Measurements from ENCODE around the gene LMCD1. TPM values are rescaled to one million over a fixed set of nuclear protein-coding genes. Genes with fewer than 3 reads are reported as not detected.

LMCD1 gene
- total RNA-seq, 1 donor from 2014 or later: 26.1 TPM

GRCh38 chr3:8618950-8619349 lies 117.3 kb downstream of the LMCD1 start:
- Mint-ChIP-seq H3K4me3 (ENCODE audit: low read depth) (no peak overlapping the region), H3K9me3 (ENCODE audit: low read depth) (no peaks in the 10 kb centered on the region), H3K27ac (no peak overlapping the region), H3K36me3 (ENCODE audit: insufficient read depth) (no peaks in the 10 kb centered on the region), H3K4me1 (ENCODE audit: low read depth) (peaks cover 7% of the 10 kb centered on the region), H3K27me3 (no peaks in the 10 kb centered on the region)
- no peak for TF ChIP-seq CTCF (IDR thresholded peaks at IDR 0.05; ENCODE audit: unreplicated experiment)
- no peak for DNase-seq (ENCODE audit: low spot score, unreplicated experiment)

- no peak for TF ChIP-seq CTCF (IDR thresholded peaks at IDR 0.05; ENCODE audit: unreplicated experiment)
- no peaks in the 10 kb centered on the region for H3K36me3 Mint-ChIP-seq (ENCODE audit: insufficient read depth)
Measured at GRCh38 chr3:8619548-8619947, 117.9 kb downstream of the LMCD1 start.

GRCh38 chr3:8621141-8621540 lies 119.5 kb downstream of the LMCD1 start:
- no peak overlapping the region for H3K27ac Mint-ChIP-seq
- H3K9me3 Mint-ChIP-seq (ENCODE audit: low read depth): no peaks in the 10 kb centered on the region
- no peak for DNase-seq (ENCODE audit: low spot score, unreplicated experiment)
- no peaks in the 10 kb centered on the region for H3K36me3 Mint-ChIP-seq (ENCODE audit: insufficient read depth)
- no peak overlapping the region for H3K4me3 Mint-ChIP-seq (ENCODE audit: low read depth)
- no peak for TF ChIP-seq CTCF (IDR thresholded peaks at IDR 0.05; ENCODE audit: unreplicated experiment)
- H3K4me1 Mint-ChIP-seq (ENCODE audit: low read depth): peaks cover 7% of the 10 kb centered on the region
- peaks cover 10% of the 10 kb centered on the region for H3K27me3 Mint-ChIP-seq

More at GRCh38 chr3:8619548-8619947, 117.9 kb downstream of the LMCD1 start:
- peaks cover 5% of the 10 kb centered on the region for H3K27me3 Mint-ChIP-seq
- DNase-seq (ENCODE audit: low spot score, unreplicated experiment): no peak
- peaks cover 7% of the 10 kb centered on the region for H3K4me1 Mint-ChIP-seq (ENCODE audit: low read depth)
- no peak overlapping the region for H3K4me3 Mint-ChIP-seq (ENCODE audit: low read depth)
- H3K9me3 Mint-ChIP-seq (ENCODE audit: low read depth): no peaks in the 10 kb centered on the region
- no peak overlapping the region for H3K27ac Mint-ChIP-seq

- no peak overlapping the region for H3K4me3 Mint-ChIP-seq (ENCODE audit: low read depth)
- peaks cover 10% of the 10 kb centered on the region for H3K27me3 Mint-ChIP-seq
- no peak for TF ChIP-seq CTCF (IDR thresholded peaks at IDR 0.05; ENCODE audit: unreplicated experiment)
- no peak overlapping the region for H3K27ac Mint-ChIP-seq
- peaks cover 7% of the 10 kb centered on the region for H3K4me1 Mint-ChIP-seq (ENCODE audit: low read depth)
- no peak for DNase-seq (ENCODE audit: low spot score, unreplicated experiment)
- H3K9me3 Mint-ChIP-seq (ENCODE audit: low read depth): no peaks in the 10 kb centered on the region
- H3K36me3 Mint-ChIP-seq (ENCODE audit: insufficient read depth): no peaks in the 10 kb centered on the region
Measured at GRCh38 chr3:8621872-8622271, 120.2 kb downstream of the LMCD1 start.

- Mint-ChIP-seq H3K4me3 (ENCODE audit: low read depth) (no peak overlapping the region), H3K4me1 (ENCODE audit: low read depth) (peaks cover 7% of the 10 kb centered on the region), H3K36me3 (ENCODE audit: insufficient read depth) (no peaks in the 10 kb centered on the region), H3K9me3 (ENCODE audit: low read depth) (no peaks in the 10 kb centered on the region), H3K27me3 (peaks cover 10% of the 10 kb centered on the region), H3K27ac (peak overlapping the region; percentile 50)
- peak; percentile 71 for DNase-seq (ENCODE audit: low spot score, unreplicated experiment)
- TF ChIP-seq CTCF (IDR thresholded peaks at IDR 0.05; ENCODE audit: unreplicated experiment): peak; percentile 95
Measured at GRCh38 chr3:8622873-8623691, 121.5 kb downstream of the LMCD1 start.

Data from progenitor cell of endocrine pancreas (in vitro differentiated cells).